Inferior parietal cortex (tissue), 1 donor: ENCODE data around the gene LRFN4.

Experiments used
- DNase-seq: peaks from one replicate; pipeline ENCODE4 v3.0.0-alpha.2; 2016; ENCODE audit errors: extremely low spot score

LRFN4 gene

GRCh38 chr11:66870616-66871520 lies 14.0 kb downstream of the LRFN4 start:
- DNase-seq = no peak

DNA sequence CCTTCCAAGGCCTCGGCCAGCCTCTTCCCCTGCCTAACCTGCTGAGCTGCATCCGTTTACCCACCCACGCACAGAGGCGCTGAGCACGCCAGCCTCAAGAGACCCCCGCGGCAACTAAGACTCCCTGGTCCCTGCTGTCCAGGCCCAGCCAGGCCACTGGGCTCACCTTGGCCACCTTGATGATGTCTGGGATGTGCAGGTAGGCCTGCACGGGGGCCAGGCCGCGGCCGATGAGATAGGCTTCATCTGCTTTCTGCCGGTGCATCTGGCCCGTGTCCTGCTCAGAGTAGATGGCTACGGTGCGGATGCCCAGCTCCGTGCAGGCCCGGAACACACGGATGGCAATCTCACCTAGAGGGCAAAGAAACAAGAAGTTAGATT lies 14.6 kb downstream of the LRFN4 start:
- DNase-seq = no peak

GRCh38 chr11:66874232-66874631 lies 17.4 kb downstream of the LRFN4 start:
- no peak for DNase-seq

DNA sequence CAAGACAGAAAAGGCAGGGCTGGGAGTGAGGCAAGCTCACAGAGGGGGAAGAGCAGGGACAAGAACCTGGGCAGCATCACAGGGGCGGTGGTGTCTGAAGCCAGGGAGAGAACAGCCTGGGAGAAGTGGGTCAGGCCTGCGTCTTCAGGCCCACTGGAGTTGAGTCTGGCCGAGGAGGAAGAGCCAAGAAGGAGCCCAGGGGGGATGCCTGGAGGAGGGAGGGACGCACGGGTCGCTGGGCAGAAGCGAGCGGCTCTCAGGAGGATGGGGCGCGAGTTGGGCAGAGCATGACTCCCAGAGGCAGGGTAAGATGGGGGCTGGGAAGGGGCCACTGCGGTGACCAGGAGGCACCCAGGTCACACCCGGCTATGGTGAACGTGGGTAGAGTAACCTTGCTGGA lies 18.5 kb downstream of the LRFN4 start:
- no peak for DNase-seq

DNA sequence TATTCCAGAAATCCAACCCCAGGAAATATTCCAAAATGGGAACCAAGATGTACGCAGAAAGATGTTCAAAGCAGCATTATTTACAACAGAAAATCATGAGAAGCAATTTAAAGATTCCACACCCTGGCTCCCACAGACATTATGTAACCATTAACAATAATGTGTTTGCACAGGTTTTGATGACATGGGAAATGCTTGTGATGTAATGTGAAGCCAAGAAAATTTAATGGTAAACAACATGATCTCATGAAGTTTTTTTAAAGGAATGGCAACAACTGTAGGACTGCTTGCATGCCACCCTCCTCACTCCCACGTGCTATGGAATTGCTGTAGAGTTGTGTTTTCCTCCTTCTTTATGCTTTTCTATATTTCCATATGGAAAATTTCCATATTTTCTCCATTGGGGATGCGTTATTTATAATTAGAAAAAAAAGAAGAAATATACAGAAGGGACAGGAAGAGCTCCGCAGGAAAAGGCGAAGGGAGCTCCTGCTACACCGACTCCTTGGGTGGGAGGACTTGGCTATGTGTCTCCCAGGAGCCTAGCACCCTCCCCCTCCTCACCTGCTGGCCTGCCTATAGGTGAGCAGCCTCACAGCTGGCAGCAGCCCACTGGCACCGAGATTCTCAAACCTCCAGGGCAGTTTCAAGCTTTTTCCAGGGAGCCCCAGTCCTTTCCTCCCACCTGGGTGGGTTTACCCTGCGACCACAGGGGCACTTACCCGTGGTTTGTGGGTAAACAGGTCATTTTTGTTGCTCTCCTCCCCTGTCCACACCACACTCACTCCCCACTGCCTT lies 20.9 kb downstream of the LRFN4 start:
- DNase-seq = no peak

GRCh38 chr11:66878474-66878873 lies 21.6 kb downstream of the LRFN4 start:
- no peak for DNase-seq

- no peak for DNase-seq
Observed at GRCh38 chr11:66879000-66879399, 22.1 kb downstream of the LRFN4 start.

DNA sequence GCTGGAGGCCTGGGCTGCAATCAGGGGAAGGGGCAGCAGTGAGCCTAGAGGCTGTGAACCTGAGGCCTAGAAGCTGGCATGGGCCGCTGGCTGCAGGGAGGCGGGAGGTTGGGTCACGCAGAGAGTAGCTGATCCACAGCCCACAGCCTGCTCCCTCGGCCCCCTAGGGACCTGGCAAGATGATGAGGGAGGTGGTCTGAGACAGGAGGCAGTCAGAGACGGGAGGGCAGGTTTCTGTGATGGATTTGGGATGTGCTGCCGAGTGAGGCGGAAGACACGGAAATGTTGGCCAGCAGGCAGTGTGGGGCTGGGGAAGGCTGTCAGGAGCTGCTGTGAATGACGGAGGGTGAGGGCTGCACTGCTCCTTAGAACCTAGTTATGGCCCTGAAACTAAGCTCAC lies 22.7 kb downstream of the LRFN4 start:
- DNase-seq = no peak

DNA sequence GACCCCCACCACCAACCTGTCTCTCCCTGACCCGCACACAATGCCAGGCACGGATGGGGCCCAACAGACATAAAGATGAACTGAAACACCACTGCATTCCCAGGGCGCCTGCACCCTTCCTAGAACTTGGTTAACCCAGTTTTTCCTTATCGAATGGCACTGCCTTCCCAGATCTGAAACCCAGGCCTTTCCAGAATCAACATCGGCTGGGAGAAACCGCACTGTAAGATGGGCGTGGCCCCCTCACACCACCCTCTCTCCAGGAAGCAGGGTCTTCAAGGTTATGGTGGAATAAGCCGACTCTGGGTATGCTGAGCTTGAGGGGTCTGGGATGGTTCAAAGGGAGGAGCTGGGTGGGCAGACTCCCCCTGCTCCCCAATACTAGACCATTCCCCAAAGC lies 23.1 kb downstream of the LRFN4 start:
- no peak for DNase-seq

- peak; percentile 43 for DNase-seq
Observed at GRCh38 chr11:66880496-66881450, 23.9 kb downstream of the LRFN4 start.

- DNase-seq = no peak
Observed at GRCh38 chr11:66881451-66881835, 24.6 kb downstream of the LRFN4 start.

DNA sequence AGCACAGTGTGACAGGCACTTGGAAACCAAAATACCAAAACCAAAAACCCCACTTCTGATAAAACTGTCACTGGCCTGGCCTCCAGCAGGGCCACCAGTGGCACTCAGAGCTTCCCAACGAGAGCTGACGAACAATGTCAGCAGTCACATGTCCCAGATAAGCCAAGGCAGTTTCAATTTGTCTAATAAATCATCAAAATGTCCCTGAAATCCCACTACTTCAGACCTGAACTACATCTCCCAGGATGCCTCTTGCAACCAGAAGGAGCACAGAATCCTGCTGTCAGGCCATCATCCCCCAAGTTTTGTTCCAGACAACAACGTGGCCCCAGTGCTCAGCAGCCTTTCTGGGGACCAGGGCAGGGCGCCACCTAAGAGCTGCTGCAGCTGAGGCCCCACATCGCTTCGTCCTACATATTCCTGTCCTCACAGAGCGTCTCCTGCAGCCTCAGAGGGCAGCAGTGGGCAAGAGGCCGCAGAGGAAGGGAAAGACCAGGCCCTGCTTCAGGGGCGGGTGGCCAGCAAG lies 25.1 kb downstream of the LRFN4 start:
- DNase-seq = no peak

- no peak for DNase-seq
Observed at GRCh38 chr11:66882561-66883015, 25.7 kb downstream of the LRFN4 start.

DNA sequence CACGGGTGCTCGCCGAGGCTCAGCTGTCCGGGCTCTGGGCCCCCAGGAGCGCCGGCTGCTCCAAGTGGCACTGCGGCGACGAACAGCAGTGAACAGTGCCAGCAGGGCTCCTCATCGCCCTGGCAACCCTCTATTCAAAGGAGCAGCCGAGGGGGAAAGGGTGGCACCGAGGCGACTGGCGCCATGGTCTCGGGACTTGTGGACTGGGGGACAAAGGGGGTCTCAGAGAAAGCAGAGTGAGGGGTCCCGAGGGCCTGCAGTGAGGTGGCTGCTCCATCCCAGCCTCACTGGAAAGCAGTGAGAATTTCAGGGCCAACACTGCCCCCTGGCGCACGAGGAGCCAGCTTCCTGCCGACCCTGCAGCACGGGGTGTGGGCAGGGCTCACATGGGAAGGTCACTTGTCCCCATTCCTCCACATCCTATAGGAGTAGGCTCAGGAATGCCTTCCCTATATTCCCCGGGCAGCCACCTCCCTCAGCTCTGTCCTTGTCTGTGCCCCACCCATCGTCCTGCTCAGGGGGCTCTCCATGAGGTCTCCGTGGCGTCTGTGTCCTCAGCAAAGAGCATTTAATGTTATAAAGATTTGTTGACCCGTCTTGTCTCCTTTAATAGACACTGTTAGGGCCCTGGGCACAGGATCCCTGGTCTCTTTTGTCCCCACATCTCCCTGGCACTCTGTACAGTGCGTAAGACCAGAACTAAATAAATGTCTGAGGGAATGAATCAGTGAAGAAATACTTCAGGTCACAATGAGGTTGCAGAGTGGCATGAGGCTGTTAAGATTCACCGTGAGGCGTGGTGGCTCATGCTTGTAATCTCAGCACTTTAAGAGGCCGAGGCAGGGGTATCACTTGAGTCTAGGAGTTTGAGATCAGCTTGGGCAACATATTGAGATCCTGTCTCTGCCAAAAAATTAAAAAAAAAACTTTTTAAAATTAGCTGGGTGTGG lies 26.4 kb downstream of the LRFN4 start:
- DNase-seq = peak; percentile 80

DNA sequence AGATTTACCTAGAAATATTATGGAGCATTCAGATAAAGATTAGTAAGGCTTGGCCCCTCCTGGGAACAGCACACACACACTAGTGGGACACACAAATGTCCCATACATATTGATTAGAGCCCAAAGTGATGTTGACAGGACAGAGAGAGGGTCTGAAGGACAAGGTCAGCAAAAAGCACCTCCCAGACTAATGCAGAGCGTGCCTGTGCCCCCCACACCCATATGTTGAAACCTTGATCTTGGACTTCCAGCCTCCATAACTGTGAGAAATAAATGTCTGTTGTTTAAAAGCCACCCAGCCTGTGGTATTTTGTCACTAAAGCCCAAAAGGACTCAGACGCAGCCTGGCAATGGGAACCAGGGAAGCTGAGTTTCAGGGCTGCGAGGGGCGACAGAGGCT lies 27.6 kb downstream of the LRFN4 start:
- DNase-seq = no peak

DNA sequence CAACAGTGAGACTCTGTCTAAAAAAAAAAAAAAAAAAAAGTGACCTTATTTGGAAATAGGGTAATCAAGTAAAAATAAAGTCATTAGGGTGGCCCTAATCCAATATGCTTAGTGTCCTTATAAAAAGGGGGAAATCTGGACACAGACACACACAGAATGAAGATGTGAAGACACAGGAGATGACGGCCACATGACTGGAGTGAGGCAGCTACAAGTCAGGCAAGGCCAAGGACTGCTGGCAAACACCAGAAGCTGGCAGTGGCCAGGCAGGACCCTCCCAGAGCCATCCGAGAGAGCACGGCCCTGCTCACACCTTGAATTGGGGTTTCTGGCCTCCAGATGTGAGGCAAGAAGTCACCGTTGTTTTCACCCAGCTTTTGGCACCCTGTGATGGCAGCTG lies 28.6 kb downstream of the LRFN4 start:
- DNase-seq = no peak

GRCh38 chr11:66885950-66886440 lies 29.1 kb downstream of the LRFN4 start:
- no peak for DNase-seq

- no peak for DNase-seq
Observed at GRCh38 chr11:66886671-66887221, 29.9 kb downstream of the LRFN4 start.

GRCh38 chr11:66887526-66887925 lies 30.7 kb downstream of the LRFN4 start:
- no peak for DNase-seq

- DNase-seq = no peak
Observed at GRCh38 chr11:66888282-66888681, 31.4 kb downstream of the LRFN4 start.
